Measurements from ENCODE around the gene SPAG4. TPM values are rescaled to one million over a fixed set of nuclear protein-coding genes. Genes with fewer than 3 reads are reported as not detected.

Gene SPAG4
- total and polyA plus RNA-seq, 2 experiments from 2014 or later = 2.7 to 2.9 TPM

- H3F3A ChIP-seq (replicated peaks; ENCODE audit: low read depth) = no peaks in the 10 kb centered on the region
- H3K4me2 ChIP-seq = no peak overlapping the region
- ATAC-seq (no peak), DNase-seq (ENCODE audit: low spot score) (no peak)
- no peak overlapping the region for H3K4me3 ChIP-seq
- no peak for TF ChIP-seq ETS1 (IDR thresholded peaks at IDR 0.05)
- no peak for TF ChIP-seq ZNF462 (CRISPR knock-in tag; IDR thresholded peaks at IDR 0.05)
- no peak for TF ChIP-seq CTCF (conservative IDR thresholded peaks at IDR 0.05; ENCODE audit: low read depth in 2 of 2)
- no peak for TF ChIP-seq ZNF331 (CRISPR knock-in tag; IDR thresholded peaks at IDR 0.05; ENCODE audit: low read depth)
- no peak for TF ChIP-seq REST (IDR thresholded peaks at IDR 0.05; ENCODE audit: unreplicated experiment)
- no peak for TF ChIP-seq POLR2AphosphoS5 (IDR thresholded peaks at IDR 0.05; ENCODE audit: low read depth)
- no peak for TF ChIP-seq JUNB (IDR thresholded peaks at IDR 0.05; ENCODE audit: unreplicated experiment)
- TF ChIP-seq STAT1 (IDR thresholded peaks at IDR 0.05; ENCODE audit: unreplicated experiment) = no peak
- H3K36me3 ChIP-seq (ENCODE audit: insufficient read depth) = peaks cover 9% of the 10 kb centered on the region; the same call in 1 of the 2 replicates
- no peak overlapping the region for H3K27ac ChIP-seq (ENCODE audit: low read depth)
- Mint-ChIP-seq H3K4me3 (no peak overlapping the region), H3K27ac (no peak overlapping the region), H3K36me3 (ENCODE audit: low read depth) (peaks cover 26% of the 10 kb centered on the region), H3K9me3 (no peaks in the 10 kb centered on the region), H3K4me1 (peaks cover 3% of the 10 kb centered on the region; the same call in 1 of the 3 replicates), H3K27me3 (ENCODE audit: insufficient read depth, low read depth, poor library complexity) (peaks cover 9% of the 10 kb centered on the region)
- H4K20me1 ChIP-seq (replicated peaks; ENCODE audit: insufficient read depth) = no peaks in the 10 kb centered on the region
- peaks cover 5% of the 10 kb centered on the region for H3K79me2 ChIP-seq (replicated peaks; ENCODE audit: insufficient read depth)
- H2AFZ ChIP-seq = no peak overlapping the region
- H3K4me1 ChIP-seq (ENCODE audit: insufficient read depth) = no peaks in the 10 kb centered on the region
- no peaks in the 10 kb centered on the region for H3K9me2 ChIP-seq (ENCODE audit: insufficient read depth)
- no peaks in the 10 kb centered on the region for H3K27me3 ChIP-seq (ENCODE audit: insufficient read depth)
Observed at GRCh38 chr20:35669221-35669620, 53.6 kb downstream of the SPAG4 start.
